ENCODE measurements around the gene TRAPPC3.

Gene TRAPPC3

DNA sequence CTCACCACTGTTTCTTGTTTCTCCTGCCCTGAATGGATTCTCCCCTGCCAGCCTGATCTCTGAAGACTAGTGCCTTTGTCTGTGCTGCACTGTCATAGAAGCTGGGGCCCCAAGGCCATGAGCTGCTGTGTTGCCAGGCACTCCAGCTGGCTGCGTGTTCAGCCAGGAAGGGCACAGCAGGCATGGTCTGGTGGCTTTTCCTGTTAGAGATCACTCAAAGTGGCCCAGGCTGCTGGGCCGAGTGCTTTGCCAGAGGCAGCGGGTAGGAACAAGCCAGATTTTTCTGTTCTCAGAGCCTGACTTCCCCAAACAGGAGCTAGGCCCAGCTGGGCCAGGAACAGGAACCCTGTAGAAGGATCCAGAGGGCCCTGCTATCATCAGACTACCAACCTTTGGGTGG, 55.4 kb downstream of the TRAPPC3 start:
- in situ Hi-C loops (cut with HindIII; ENCODE audit: low pct_ligation_motif_present, low pct_unique_long_range_greater_than_20kb, low sequenced_read_pairs), result no loop called here
- DNase-seq, result no peak

DNA sequence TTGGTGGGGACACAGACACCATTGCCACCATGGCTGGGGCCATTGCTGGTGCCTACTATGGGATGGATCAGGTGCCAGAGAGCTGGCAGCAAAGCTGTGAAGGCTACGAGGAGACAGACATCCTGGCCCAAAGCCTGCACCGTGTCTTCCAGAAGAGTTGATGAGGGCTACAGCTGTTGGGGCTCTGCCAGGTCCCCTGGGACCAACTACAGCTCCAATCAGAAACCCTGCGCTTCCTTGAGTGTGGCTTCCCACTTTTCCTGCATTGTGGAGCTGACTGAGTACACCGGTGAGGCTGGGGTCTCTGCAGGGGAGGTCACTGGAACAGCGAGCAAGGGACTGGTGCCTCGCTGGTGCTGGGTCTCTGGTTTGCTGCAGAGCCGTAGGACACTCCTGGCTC, 56.1 kb downstream of the TRAPPC3 start:
- no peak for DNase-seq
- in situ Hi-C loops (cut with HindIII; ENCODE audit: low pct_ligation_motif_present, low pct_unique_long_range_greater_than_20kb, low sequenced_read_pairs), result no loop called here

DNA sequence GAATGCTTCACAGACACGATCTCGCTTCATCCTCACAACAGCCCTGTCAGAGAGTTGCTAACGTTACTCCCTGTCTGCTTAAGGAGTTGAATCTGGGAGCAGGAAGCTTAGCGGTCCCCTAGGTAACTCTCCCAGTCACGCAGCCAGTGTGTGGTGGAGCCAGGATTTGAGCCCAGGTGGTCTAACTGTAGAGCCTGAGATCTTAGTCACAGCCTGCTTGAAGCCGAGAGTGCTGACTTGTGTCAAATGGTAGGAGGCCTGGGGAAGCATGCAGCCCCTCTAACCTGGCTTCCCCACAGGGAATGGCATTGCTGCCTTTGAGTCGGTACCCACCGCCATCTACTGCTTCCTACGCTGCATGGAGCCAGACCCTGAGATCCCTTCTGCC, 56.5 kb downstream of the TRAPPC3 start:
- no peak for DNase-seq
- in situ Hi-C loops (cut with HindIII; ENCODE audit: low pct_ligation_motif_present, low pct_unique_long_range_greater_than_20kb, low sequenced_read_pairs), result no loop called here

DNA sequence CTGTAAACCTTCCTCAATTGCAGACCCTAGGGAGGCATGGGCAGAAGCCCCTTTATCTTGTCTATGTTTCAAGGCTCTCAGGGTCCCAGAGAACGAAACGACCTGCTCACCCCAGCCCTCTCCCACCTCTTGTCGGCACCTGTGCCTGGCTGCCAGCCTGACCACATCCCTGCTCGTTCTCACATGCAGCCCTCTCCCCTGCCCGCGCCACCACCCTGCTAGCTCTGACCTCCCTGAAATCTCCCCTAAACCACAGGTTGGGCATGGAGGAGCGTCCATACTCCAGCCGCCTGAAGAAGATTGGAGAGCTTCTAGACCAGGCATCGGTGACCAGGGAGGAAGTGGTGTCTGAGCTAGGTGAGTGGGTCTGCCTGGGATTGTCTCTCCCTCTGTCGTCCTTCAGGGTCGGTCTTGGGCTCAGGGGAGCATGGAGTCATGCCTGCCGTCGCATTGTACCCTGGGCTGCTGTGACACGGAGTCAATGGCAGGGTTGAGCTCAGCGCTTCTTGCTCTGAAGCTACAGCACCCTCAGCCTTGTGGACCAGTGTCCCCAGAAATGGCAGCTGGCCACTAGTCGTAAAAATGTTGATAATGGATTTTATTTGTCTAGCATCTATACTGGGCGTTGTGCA, 57.0 kb downstream of the TRAPPC3 start:
- DNase-seq, result no peak
- in situ Hi-C loops (cut with HindIII; ENCODE audit: low pct_ligation_motif_present, low pct_unique_long_range_greater_than_20kb, low sequenced_read_pairs), result no loop called here

DNA sequence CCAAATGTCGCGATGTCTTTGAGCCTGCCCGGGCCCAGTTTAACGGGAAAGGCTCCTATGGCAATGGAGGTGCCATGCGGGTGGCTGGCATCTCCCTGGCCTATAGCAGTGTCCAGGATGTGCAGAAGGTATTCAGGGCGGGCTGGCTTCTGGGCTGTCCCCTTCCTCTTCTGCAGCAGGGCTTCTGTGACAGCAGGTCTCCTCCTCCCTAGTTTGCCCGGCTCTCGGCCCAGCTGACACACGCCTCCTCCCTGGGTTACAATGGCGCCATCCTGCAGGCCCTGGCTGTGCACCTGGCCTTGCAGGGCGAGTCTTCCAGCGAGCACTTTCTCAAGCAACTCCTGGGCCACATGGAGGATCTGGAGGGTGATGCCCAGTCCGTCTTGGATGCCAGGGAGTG, 57.6 kb downstream of the TRAPPC3 start:
- DNase-seq, result no peak
- in situ Hi-C loops (cut with HindIII; ENCODE audit: low pct_ligation_motif_present, low pct_unique_long_range_greater_than_20kb, low sequenced_read_pairs), result no loop called here

DNA sequence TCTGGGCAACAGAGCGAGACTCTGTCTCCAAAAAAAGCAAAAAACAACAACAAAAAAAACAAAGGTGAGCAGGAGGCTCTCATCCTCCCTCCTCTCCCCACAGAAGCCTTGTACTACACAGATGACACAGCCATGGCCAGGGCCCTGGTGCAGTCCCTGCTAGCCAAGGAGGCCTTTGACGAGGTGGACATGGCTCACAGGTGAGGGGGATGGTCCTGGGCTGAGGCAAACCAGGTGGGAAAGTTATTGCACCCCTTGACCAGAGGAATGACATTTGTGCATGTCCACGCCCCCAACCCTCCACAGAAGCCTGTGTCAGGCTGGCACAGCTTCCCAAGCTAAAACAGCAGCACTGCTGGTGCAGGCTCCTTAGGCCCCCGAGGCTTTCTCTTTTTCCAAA, 58.1 kb downstream of the TRAPPC3 start:
- no peak for DNase-seq
- in situ Hi-C loops (cut with HindIII; ENCODE audit: low pct_ligation_motif_present, low pct_unique_long_range_greater_than_20kb, low sequenced_read_pairs), result no loop called here

DNA sequence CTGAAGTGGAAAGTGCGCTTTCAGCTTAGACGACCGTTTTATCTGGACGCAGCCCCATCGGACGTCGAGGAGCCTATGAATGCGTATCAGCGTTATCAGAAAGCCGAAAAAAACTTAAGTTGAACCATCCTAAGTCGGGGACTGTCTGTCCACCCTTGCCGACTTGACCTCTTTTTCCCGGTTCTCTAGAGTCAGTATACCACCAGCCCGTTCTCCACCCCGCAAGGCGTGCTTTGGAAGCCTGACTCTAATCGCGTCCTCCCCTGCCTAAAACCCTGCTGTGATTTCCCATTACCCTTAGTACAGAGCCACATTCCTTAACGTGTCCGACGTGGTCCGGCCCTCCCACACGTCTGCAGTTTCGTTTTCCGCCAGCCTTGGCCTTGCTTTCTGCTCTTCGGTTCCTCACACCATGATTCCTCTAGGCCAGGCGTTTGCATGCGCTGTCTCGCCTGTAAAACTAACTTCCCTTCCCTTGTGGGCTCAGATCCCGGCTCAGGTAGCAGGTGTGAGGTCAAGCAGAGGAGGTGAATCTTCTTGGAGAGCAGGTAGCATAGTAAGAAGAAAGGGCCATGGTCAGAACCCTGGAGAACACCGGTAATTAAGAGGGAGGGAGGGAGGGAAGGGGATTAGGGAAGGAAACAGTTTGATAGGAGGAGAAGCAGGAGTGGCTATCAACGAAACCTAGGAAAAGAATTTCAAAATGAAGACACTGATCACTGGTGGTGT, 59.7 kb downstream of the TRAPPC3 start:
- DNase-seq, result peak; percentile 70
- in situ Hi-C loops (cut with HindIII; ENCODE audit: low pct_ligation_motif_present, low pct_unique_long_range_greater_than_20kb, low sequenced_read_pairs), result no loop called here

DNA sequence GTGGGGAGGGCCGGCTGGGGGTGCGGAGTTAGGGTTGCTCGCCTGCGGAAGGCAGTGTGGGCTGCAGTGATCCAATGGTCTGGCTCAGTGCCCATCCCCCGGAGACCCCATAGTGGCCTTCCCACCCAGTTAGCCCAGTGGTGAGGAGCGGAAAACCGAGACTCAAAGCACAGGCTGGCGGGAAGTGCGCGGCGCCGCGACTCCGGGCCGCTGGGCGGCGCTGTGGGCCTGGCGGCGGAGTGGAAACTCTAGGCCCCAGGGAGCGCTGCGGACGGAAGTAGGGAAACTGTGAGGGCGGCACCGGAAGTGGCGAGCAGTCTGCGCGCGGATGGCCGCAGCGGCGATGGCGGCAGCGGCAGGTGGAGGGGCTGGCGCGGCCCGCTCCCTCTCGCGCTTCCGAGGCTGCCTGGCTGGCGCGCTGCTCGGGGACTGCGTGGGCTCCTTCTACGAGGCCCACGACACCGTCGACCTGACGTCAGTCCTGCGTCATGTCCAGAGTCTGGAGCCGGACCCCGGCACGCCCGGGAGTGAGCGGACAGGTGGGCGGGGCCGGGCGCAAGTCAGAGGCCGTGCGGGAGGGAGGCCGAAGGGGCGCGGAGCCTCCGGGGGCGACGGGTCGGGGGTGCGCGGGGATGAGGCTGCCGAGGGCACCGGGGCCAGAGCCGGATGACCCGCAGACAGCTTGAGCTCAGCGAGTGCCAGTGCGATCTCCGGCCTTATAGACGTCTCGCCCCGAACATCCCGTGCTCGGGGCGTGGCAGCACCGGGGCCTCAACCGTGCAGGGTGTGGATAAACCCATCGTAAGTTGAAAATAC, 60.5 kb downstream of the TRAPPC3 start, which contains the start of gene ADPRS:
TSS of gene ADPRS (plus strand) at position 316 of the 816 bp plus-strand sequence. CDS start at position 329, 13 bp downstream.
- in situ Hi-C loops (cut with HindIII; ENCODE audit: low pct_ligation_motif_present, low pct_unique_long_range_greater_than_20kb, low sequenced_read_pairs), result no loop called here
- peak; percentile 87 for DNase-seq

DNA sequence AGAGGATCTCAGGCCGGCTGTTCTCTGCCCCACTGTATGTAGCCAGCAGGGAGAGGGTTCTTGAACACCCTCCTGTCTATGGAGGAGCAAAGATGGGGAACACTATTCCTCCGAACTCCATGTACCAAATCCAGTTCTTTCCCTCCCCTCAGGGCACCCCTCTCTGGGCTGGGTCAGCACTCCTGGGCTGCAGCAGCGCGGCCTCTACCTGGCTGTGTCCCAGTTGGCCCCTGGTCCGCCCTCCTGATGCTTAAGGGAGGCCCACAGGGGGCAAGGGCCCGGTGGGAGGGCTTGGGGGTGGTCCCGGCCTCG, 61.1 kb downstream of the TRAPPC3 start:
- no peak for DNase-seq
- in situ Hi-C loops (cut with HindIII; ENCODE audit: low pct_ligation_motif_present, low pct_unique_long_range_greater_than_20kb, low sequenced_read_pairs), result no loop called here

DNA sequence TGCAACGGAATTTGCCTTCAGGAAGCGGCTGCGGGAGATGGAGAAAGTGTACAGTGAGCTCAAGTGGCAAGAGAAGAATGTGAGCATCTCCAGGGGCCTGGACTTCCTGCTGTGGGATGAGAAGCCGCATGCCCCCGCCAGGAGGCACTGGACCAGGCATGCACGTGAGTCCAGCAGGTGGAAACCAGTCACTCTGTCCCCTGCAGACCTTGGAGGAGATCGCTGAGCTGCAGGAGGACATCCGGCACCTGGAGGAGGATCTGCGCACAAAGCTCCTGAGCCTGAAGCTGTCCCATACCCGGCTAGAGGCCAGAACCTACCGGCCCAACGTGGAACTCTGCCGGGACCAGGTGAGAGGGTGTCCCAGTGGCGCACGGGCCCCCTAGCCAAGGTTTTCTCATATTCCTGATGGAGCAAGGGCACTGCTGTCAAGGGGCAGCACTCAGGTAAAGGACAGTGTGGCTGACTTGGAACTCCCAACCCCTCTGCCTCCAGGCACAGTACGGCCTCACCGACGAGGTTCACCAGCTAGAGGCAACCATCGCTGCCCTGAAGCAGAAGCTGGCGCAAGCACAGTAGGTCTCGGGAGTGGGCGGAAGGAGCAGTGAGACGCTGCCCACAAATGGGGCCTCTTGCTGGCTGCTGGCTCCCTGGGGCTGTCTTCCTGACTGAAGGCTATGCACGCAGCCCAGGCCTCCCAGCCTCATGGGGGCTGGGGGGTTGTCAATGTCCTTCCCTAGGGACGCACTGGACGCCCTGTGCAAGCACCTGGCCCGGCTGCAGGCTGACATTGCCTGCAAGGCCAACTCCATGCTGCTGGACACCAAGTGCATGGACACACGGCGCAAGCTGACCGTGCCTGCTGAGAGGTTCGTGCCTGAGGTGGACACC, 61.8 kb downstream of the TRAPPC3 start:
- no peak for DNase-seq
- in situ Hi-C loops (cut with HindIII; ENCODE audit: low pct_ligation_motif_present, low pct_unique_long_range_greater_than_20kb, low sequenced_read_pairs), result no loop called here

Measured in ACHN (cell line).